PC-3 (cell line): ENCODE results near the gene C5orf58. TPM values are rescaled to one million over a fixed set of nuclear protein-coding genes. Genes with fewer than 3 reads are reported as not detected.

Experiments used
- ATAC-seq: fragments of 200-7000 bp; cut with Tn5 transposase; 2 replicates; pipeline ENCODE4 v1.9.1; 2020; ENCODE audit warnings: mild to moderate bottlenecking, moderate library complexity
- BruUV-seq: library from RNA; stranded (reverse); fragments of 400-500 nt; replicated peaks from 2 replicates; lab custom pipeline; 2021; lab: Mats Ljungman, UMichigan
- CTCF ChIA-PET: fragments of 300-600 bp; sonication (Branson Sonifier 250); formaldehyde crosslinking; loops from one replicate; lab custom pipeline; 2022; ENCODE audit warnings: antibody characterized with exemption; lab: Charles Lee
- POLR2A ChIA-PET: fragments of 300-600 bp; sonication (Branson Sonifier 250); formaldehyde crosslinking; loops from one replicate; lab custom pipeline; 2022; ENCODE audit warnings: antibody characterized with exemption; ENCODE audit not compliant: unreplicated experiment; lab: Charles Lee
- DNase-seq: peaks from one replicate; pipeline ENCODE4 v3.0.0-alpha.2; 2015
- H2AFZ ChIP-seq: fragments of 300-600 bp; sonication (generic); 2 replicates; pipeline ENCODE4 v1.6.0; 2016; ENCODE audit warnings: antibody characterized with exemption, low read length
- H3F3A ChIP-seq: fragments of 300-600 bp; sonication (generic); one replicate; pipeline ENCODE4 v1.6.0; 2017; ENCODE audit warnings: antibody characterized with exemption, low read length, control low read depth, mild to moderate bottlenecking; ENCODE audit not compliant: unreplicated experiment
- H3K27ac ChIP-seq: fragments of 300-600 bp; sonication (generic); 2 replicates; pipeline ENCODE4 v1.5.1; 2016; ENCODE audit warnings: mild to moderate bottlenecking, low read length
- H3K27me3 ChIP-seq: fragments of 300-600 bp; sonication (generic); 2 replicates; pipeline ENCODE4 v1.6.1; 2016; ENCODE audit warnings: low read length, mixed read lengths
- H3K36me3 ChIP-seq: fragments of 300-600 bp; sonication (generic); 2 replicates; pipeline ENCODE4 v1.6.1; 2016; ENCODE audit warnings: low read depth, mixed run types, low read length, mixed read lengths
- H3K4me1 ChIP-seq: fragments of 300-600 bp; sonication (generic); 2 replicates; pipeline ENCODE4 v1.5.1; 2016; ENCODE audit warnings: low read length; ENCODE audit not compliant: insufficient read depth
- H3K4me2 ChIP-seq: fragments of 300-600 bp; sonication (generic); 2 replicates; pipeline ENCODE4 v1.6.0; 2016; ENCODE audit warnings: low read length
- H3K4me3 ChIP-seq: fragments of 300-600 bp; sonication (generic); 2 replicates; pipeline ENCODE4 v1.5.1; 2016; ENCODE audit warnings: mild to moderate bottlenecking, low read length, mixed read lengths
- H3K79me2 ChIP-seq: fragments of 300-600 bp; sonication (generic); 2 replicates; pipeline ENCODE4 v1.6.1; 2017; ENCODE audit warnings: low read length, mixed read lengths
- H3K9ac ChIP-seq: fragments of 300-600 bp; sonication (generic); 2 replicates; pipeline ENCODE4 v1.6.0; 2016; ENCODE audit warnings: mild to moderate bottlenecking, low read length
- H3K9me2 ChIP-seq: fragments of 300-600 bp; sonication (generic); replicated peaks from 2 replicates; pipeline ENCODE4 v1.6.1; 2016; ENCODE audit warnings: mixed run types, low read length, mixed read lengths
- H3K9me3 ChIP-seq: fragments of 300-600 bp; sonication (generic); 2 replicates; pipeline ENCODE4 v1.6.1; 2016; ENCODE audit warnings: low read length, mixed read lengths
- H4K20me1 ChIP-seq: fragments of 300-600 bp; sonication (generic); 2 replicates; pipeline ENCODE4 v1.6.1; 2016; ENCODE audit warnings: low read length, mixed read lengths
- EZH2 ChIP-seq: fragments of 300-600 bp; sonication (generic); IDR thresholded peaks from one replicate; pipeline ENCODE4 v1.6.1; 2017; ENCODE audit warnings: antibody characterized with exemption, mild to moderate bottlenecking, low read length; ENCODE audit not compliant: unreplicated experiment
- EZH2phosphoT487 ChIP-seq: fragments of 300-600 bp; sonication (generic); IDR thresholded peaks from 2 replicates; pipeline ENCODE4 v1.6.1; 2018; ENCODE audit warnings: mild to moderate bottlenecking, antibody characterized with exemption, low read length, borderline replicate concordance
- intact Hi-C: fragments of 100-400 bp; cut with micrococcal nuclease; formaldehyde crosslinking; loops from 2 replicates; pipeline ENCODE4 v1.9.0; 2023
- total RNA-seq: library from RNA; depleted of rRNA; stranded (reverse); fragments of >200 nt; gene quantifications from 2 replicates; pipeline ENCODE4 v1.2.3, GENCODE V29; 2014
- TF ChIP-seq, protein P1 (sequence below): fragments of 300-600 bp; sonication (generic); conservative IDR thresholded peaks from 2 replicates; pipeline ENCODE4 v1.5.1; 2017; ENCODE audit warnings: antibody characterized with exemption, low read depth, mild to moderate bottlenecking, low read length

The C5orf58 gene
- total RNA-seq, 1 experiment from 2014 or later = not detected

DNA sequence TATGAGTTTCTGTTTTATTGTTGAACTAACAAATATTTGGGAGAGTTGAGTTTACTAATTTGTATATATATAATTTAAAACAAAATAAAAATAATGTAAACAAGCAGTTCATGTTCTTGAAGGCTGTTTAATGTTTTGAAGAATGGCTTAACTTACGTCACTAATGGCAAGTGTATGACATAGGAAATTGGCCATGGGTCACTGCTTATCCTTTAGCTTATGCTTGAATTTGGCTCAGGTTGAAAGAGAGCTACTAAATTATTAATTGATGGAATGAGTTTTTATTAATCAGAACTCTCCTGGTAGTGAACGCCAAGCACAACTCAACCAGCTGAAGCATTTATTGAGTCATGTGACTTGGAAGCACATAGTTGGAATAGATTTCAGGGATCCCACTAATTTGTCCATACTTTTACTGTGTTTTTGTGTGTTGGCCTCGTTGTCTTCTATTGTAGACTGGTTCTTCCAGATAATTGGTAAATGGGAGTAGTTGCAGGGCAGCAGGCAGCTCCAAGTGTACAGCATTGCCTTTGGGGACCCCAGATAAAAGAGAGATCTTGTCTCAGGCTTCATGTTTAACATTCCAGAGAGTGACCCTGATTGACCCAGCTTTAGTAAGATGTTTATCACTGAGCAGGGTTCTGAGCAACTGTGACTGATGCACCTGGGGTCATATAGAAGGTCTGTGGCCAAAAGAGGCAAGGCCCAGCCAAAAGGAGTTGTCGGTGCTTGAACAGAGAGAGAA is 13.5 kb downstream of the C5orf58 start:
- Histone ChIP-seq H2AFZ (no peak overlapping the region), H3K4me2 (no peak overlapping the region), H3K27ac (no peak overlapping the region), H3K27me3 (peaks cover 47% of the 10 kb centered on the region), H3K4me3 (no peak overlapping the region), H3K36me3 (no peaks in the 10 kb centered on the region), H3K9ac (no peak overlapping the region), H3F3A (no peaks in the 10 kb centered on the region), H3K9me3 (no peaks in the 10 kb centered on the region), H3K4me1 (no peaks in the 10 kb centered on the region), H4K20me1 (no peaks in the 10 kb centered on the region), H3K9me2 (no peaks in the 10 kb centered on the region), H3K79me2 (no peaks in the 10 kb centered on the region)
- DNase-seq (no peak), ATAC-seq (no peak)
- CTCF ChIA-PET = no interaction called here
- intact Hi-C loops = no loop called here
- POLR2A ChIA-PET = no interaction called here
- no TSS peak for BruUV-seq
- TF ChIP-seq EZH2phosphoT487 (no peak), EZH2 (no peak)
- TF ChIP-seq, protein P1, sequence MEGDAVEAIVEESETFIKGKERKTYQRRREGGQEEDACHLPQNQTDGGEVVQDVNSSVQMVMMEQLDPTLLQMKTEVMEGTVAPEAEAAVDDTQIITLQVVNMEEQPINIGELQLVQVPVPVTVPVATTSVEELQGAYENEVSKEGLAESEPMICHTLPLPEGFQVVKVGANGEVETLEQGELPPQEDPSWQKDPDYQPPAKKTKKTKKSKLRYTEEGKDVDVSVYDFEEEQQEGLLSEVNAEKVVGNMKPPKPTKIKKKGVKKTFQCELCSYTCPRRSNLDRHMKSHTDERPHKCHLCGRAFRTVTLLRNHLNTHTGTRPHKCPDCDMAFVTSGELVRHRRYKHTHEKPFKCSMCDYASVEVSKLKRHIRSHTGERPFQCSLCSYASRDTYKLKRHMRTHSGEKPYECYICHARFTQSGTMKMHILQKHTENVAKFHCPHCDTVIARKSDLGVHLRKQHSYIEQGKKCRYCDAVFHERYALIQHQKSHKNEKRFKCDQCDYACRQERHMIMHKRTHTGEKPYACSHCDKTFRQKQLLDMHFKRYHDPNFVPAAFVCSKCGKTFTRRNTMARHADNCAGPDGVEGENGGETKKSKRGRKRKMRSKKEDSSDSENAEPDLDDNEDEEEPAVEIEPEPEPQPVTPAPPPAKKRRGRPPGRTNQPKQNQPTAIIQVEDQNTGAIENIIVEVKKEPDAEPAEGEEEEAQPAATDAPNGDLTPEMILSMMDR = no peak

DNA sequence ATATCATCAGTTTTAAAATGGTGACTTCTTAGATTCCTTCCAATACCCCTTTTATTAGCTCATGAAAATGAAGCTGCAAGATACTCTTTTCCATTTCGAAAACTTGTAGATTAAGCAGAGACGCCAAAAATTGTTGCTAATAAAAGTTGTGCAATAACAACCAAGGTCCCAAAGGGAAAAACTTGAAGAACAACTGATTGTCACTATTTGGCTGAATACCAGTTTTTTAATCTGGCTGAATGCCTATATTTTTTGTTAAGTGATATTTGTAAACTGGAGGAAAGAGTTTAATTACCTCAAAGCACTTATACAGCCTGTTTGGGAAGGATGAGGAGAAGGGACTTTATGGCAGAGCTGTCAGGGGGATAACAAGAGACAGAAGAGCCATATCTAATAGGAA is 14.6 kb downstream of the C5orf58 start:
- no peaks in the 10 kb centered on the region for H3K79me2 ChIP-seq
- POLR2A ChIA-PET = no interaction called here
- CTCF ChIA-PET = no interaction called here

More for the DNA sequence above, 14.6 kb downstream of the C5orf58 start:
- H3K9ac ChIP-seq = no peak overlapping the region
- BruUV-seq = no TSS peak
- H3K36me3 ChIP-seq = no peaks in the 10 kb centered on the region
- no peak overlapping the region for H2AFZ ChIP-seq
- no peak overlapping the region for H3K27ac ChIP-seq
- H3K9me3 ChIP-seq = no peaks in the 10 kb centered on the region
- H3F3A ChIP-seq = no peaks in the 10 kb centered on the region
- H4K20me1 ChIP-seq = no peaks in the 10 kb centered on the region
- no peaks in the 10 kb centered on the region for H3K9me2 ChIP-seq
- DNase-seq (peak; percentile 10), ATAC-seq (no peak)
- no peaks in the 10 kb centered on the region for H3K4me1 ChIP-seq
- H3K4me3 ChIP-seq = no peak overlapping the region
- H3K4me2 ChIP-seq = no peak overlapping the region
- no peak for TF ChIP-seq EZH2phosphoT487
- TF ChIP-seq, protein P1 = no peak
- no peak for TF ChIP-seq EZH2
- intact Hi-C loops = no loop called here
- H3K27me3 ChIP-seq = peaks cover 57% of the 10 kb centered on the region
